ENCODE results near the gene ITGA11. TPM values are rescaled to one million over a fixed set of nuclear protein-coding genes. Genes with fewer than 3 reads are reported as not detected.
"Not testable (repeated sequence)": the region's sequence is repeated elsewhere in the genome, so short reads cannot be mapped to it uniquely, and the experiment has no call there.

ITGA11 gene
- total RNA-seq, 1 donor from 2014 or later: 3.1 TPM

- Mint-ChIP-seq H3K36me3 (ENCODE audit: low read depth) (no peaks in the 10 kb centered on the region), H3K9me3 (no peaks in the 10 kb centered on the region), H3K27me3 (peaks cover 32% of the 10 kb centered on the region), H3K4me1 (no peaks in the 10 kb centered on the region), H3K4me3 (no peak overlapping the region), H3K27ac (no peak overlapping the region)
- no peak for DNase-seq
- intact Hi-C loops (cut with micrococcal nuclease): no loop called here
These were observed 6.4 kb downstream of the ITGA11 start for GRCh38 chr15:68425428-68426060.

DNA sequence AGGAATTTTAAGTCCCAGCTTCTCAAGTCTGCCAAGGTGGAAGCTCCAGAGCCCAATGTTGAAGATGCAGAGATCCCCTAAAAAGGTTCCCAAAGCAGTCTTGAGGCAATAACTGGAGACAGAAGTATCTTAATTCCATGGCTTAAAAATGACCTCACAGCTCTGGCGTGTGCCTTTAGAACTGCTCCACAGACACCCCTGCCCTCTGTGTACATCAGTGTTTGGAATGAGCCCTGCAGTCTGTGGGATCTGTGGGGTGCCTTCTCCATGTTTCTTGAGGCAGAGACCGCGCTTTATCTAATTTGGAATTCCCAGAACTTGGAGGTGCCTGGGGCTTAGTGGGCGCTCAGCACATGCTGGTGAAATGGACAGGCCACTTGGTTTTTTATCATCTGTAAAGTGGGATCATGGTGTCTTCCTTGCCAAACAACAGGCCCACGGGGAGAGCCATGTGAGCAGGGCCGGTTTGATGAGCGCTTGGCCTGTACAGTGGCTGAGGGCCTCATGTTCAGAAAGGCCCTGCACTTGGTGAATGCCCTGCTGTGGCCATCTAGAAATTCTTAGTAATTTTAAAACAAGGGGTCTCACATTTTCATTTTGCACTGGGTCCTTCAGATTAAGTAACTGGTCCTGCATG is 7.1 kb downstream of the ITGA11 start:
- no peaks in the 10 kb centered on the region for H3K9me3 Mint-ChIP-seq
- H3K4me3 Mint-ChIP-seq: no peak overlapping the region
- no peaks in the 10 kb centered on the region for H3K36me3 Mint-ChIP-seq (ENCODE audit: low read depth)
- H3K27me3 Mint-ChIP-seq: peaks cover 25% of the 10 kb centered on the region
- intact Hi-C loops (cut with micrococcal nuclease): no loop called here
- H3K27ac Mint-ChIP-seq: no peak overlapping the region
- no peaks in the 10 kb centered on the region for H3K4me1 Mint-ChIP-seq
- no peak for DNase-seq

DNA sequence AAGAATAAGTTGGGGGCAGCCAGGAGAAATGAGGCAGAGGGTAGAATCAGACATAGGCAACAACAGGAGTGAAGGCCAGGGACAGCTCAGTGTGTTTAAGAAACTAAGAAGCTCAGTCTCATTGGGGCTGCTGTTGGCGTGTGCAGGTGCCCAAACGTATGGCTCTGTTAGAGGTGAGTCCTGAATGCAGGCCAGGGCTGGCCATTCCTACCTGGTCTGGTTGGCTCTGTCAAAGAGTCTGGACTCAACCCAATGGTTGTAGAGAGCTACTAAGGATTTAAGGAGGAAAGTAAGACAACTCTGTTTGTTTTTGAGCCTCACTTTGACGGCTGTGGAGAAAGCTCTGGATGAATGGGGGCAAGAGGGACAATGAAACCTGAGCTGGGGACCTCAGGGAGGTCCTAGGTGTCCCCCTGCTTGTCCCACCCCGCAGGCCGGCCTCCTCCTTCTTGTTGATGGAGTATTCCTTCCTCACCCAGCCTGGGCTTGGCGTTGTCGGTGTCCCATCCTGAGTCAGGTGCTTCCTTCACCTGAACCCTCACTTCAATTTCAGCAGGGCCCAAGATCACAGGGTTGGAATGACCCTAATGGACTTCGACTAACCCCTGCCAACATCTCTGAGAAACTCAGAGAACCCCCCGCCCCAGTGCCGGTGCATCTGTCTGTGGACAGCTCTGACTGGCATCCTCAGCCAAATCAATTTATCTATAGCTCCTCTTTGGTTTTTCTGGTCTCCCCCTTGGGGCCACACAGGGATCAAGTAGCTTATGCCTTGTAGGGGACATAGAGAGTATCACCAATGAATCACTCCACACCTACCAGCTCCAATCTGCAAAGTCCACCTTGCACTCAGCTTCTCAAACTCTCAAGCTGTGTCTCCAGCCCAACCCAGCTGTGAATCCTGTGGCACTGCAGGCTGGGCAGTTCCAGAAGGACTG is 8.3 kb downstream of the ITGA11 start:
- Mint-ChIP-seq H3K27me3 (peaks cover 13% of the 10 kb centered on the region), H3K9me3 (no peaks in the 10 kb centered on the region), H3K4me1 (no peaks in the 10 kb centered on the region), H3K4me3 (no peak overlapping the region), H3K36me3 (ENCODE audit: low read depth) (no peaks in the 10 kb centered on the region), H3K27ac (no peak overlapping the region)
- intact Hi-C loops (cut with micrococcal nuclease): no loop called here
- no peak for DNase-seq

- H3K27ac Mint-ChIP-seq; H3K27me3 Mint-ChIP-seq; DNase-seq; H3K4me1 Mint-ChIP-seq; H3K36me3 Mint-ChIP-seq (ENCODE audit: low read depth); intact Hi-C loops (cut with micrococcal nuclease); H3K9me3 Mint-ChIP-seq; H3K4me3 Mint-ChIP-seq: not testable (repeated sequence)
These were observed 9.4 kb downstream of the ITGA11 start for GRCh38 chr15:68422403-68423145.

- H3K9me3 Mint-ChIP-seq: no peaks in the 10 kb centered on the region
- H3K27me3 Mint-ChIP-seq: no peaks in the 10 kb centered on the region
- H3K4me1 Mint-ChIP-seq: no peaks in the 10 kb centered on the region
- no peak overlapping the region for H3K4me3 Mint-ChIP-seq
- no peak overlapping the region for H3K27ac Mint-ChIP-seq
- no peak for DNase-seq
- H3K36me3 Mint-ChIP-seq (ENCODE audit: low read depth): no peaks in the 10 kb centered on the region
- intact Hi-C loops (cut with micrococcal nuclease): no loop called here
These were observed 10.1 kb downstream of the ITGA11 start for GRCh38 chr15:68421798-68422402.

DNA sequence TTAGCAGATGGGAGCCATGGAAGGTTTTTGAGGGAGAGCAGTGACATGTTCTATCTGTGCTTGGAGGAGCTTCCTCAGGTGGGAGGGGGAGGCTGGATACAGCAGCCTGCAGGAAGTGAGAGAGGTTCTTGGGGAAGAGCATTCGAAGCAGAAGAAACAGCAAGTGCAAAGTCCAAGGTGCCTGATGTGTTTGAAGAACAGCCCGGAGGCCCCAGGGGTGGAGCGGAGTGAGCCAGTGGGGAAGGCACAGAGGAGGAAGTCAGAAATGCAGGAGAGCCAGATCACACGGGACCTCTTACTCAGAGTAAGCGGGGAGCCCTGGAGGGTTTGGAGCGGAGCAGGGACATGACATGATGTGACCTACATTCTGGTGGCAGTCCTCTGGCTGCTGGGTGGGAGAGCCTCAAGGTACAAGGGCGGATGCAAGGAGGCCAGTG is 10.8 kb downstream of the ITGA11 start:
- Mint-ChIP-seq H3K4me1 (no peaks in the 10 kb centered on the region), H3K27ac (no peak overlapping the region), H3K27me3 (no peaks in the 10 kb centered on the region), H3K9me3 (no peaks in the 10 kb centered on the region), H3K36me3 (ENCODE audit: low read depth) (no peaks in the 10 kb centered on the region), H3K4me3 (no peak overlapping the region)
- DNase-seq: no peak
- intact Hi-C loops (cut with micrococcal nuclease): no loop called here

DNA sequence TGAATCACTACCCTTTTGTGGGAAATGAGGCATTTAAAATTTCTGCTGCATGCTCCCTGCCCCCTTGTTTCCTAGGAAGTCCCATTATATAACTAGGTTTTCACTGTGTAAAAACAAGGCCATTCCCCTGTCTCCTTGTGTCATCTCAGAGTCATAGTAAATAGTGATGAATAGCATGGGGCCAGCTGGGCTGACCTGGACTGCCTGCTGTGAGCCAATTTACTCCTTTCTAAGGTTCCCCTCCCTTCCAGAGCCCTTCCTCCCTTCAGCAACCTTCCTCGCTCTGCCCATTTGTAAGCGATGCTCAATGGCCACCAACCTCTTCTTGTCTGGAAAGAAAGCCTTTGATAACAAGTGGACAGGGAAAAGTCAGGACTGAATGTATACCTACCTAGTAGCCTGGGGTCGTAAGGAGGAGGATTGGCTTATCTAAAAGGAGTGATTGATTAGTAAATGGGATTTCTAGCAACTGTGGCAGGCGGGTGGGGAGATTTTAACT is 11.7 kb downstream of the ITGA11 start:
- H3K4me1 Mint-ChIP-seq: no peaks in the 10 kb centered on the region
- intact Hi-C loops (cut with micrococcal nuclease): no loop called here
- no peak for DNase-seq
- H3K27ac Mint-ChIP-seq: no peak overlapping the region
- H3K4me3 Mint-ChIP-seq: no peak overlapping the region
- no peaks in the 10 kb centered on the region for H3K27me3 Mint-ChIP-seq
- no peaks in the 10 kb centered on the region for H3K36me3 Mint-ChIP-seq (ENCODE audit: low read depth)
- no peaks in the 10 kb centered on the region for H3K9me3 Mint-ChIP-seq

DNA sequence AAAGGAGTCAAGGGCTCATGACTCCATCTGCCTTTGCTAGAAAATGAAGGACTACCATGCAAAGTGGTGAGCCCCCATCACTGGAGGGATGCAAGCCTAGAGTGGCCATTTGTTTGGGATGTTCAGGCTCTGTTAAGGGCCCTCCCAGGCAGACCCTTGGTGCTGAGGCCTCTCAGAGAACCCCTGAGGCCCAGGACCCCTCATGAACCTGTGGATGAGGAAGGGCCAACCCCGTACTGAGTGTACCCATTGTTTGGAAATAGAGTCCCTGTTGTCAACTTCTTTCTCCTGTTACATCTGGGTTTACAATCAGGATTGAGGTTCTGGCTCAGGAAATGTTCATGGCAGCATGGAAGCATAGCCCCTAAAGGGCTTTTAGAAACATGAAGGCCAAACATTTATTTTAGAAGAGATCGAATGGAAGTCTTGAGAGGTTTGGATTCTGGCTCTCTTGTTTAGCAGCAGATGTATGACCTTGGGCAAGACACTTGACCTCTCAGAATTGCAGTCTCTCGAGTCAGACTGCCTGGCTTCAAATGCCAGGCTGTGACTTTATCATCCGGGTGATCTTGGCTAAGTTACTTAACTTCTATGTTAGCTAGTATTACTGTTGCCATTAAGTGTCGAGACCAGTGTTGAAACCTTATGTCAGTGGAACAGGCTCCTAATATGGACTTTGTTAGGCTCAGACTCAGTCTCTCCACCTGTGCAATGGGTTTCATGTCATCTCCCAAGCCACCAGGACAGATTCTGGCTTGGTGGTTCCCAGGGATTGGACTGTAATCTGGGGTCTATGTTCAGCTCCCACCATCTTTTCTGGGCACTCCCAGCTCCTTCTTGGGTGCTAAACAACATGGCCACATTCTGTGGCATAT is 12.4 kb downstream of the ITGA11 start:
- Mint-ChIP-seq H3K27ac (no peak overlapping the region), H3K4me1 (no peaks in the 10 kb centered on the region), H3K4me3 (no peak overlapping the region), H3K9me3 (no peaks in the 10 kb centered on the region), H3K36me3 (ENCODE audit: low read depth) (no peaks in the 10 kb centered on the region), H3K27me3 (no peaks in the 10 kb centered on the region)
- intact Hi-C loops (cut with micrococcal nuclease): no loop called here
- DNase-seq: no peak

- intact Hi-C loops (cut with micrococcal nuclease): no loop called here
- H3K4me1 Mint-ChIP-seq: no peaks in the 10 kb centered on the region
- no peak for DNase-seq
- H3K36me3 Mint-ChIP-seq (ENCODE audit: low read depth): no peaks in the 10 kb centered on the region
- no peak overlapping the region for H3K4me3 Mint-ChIP-seq
- H3K9me3 Mint-ChIP-seq: no peaks in the 10 kb centered on the region
- H3K27ac Mint-ChIP-seq: no peak overlapping the region
- H3K27me3 Mint-ChIP-seq: no peaks in the 10 kb centered on the region
These were observed 13.3 kb downstream of the ITGA11 start for GRCh38 chr15:68418611-68419161.

- no peaks in the 10 kb centered on the region for H3K4me1 Mint-ChIP-seq
- no peaks in the 10 kb centered on the region for H3K27me3 Mint-ChIP-seq
- H3K9me3 Mint-ChIP-seq: no peaks in the 10 kb centered on the region
- no peaks in the 10 kb centered on the region for H3K36me3 Mint-ChIP-seq (ENCODE audit: low read depth)
- DNase-seq: no peak
- no peak overlapping the region for H3K27ac Mint-ChIP-seq
- no peak overlapping the region for H3K4me3 Mint-ChIP-seq
- intact Hi-C loops (cut with micrococcal nuclease): no loop called here
These were observed 14.1 kb downstream of the ITGA11 start for GRCh38 chr15:68417897-68418296.

GRCh38 chr15:68417051-68417450 is 14.9 kb downstream of the ITGA11 start:
- intact Hi-C loops (cut with micrococcal nuclease): no loop called here

GRCh38 chr15:68416158-68416535 is 15.8 kb downstream of the ITGA11 start:
- H3K27ac Mint-ChIP-seq: no peak overlapping the region

More at GRCh38 chr15:68417051-68417450, 14.9 kb downstream of the ITGA11 start:
- Mint-ChIP-seq H3K36me3 (ENCODE audit: low read depth) (no peaks in the 10 kb centered on the region), H3K27ac (no peak overlapping the region), H3K9me3 (no peaks in the 10 kb centered on the region), H3K4me3 (no peak overlapping the region), H3K27me3 (no peaks in the 10 kb centered on the region), H3K4me1 (no peaks in the 10 kb centered on the region)
- no peak for DNase-seq

More at GRCh38 chr15:68416158-68416535, 15.8 kb downstream of the ITGA11 start:
- no peaks in the 10 kb centered on the region for H3K9me3 Mint-ChIP-seq
- H3K4me1 Mint-ChIP-seq: no peaks in the 10 kb centered on the region
- no peak overlapping the region for H3K4me3 Mint-ChIP-seq
- intact Hi-C loops (cut with micrococcal nuclease): no loop called here
- no peak for DNase-seq
- no peaks in the 10 kb centered on the region for H3K36me3 Mint-ChIP-seq (ENCODE audit: low read depth)
- no peaks in the 10 kb centered on the region for H3K27me3 Mint-ChIP-seq

Measured in activated CD4-positive, alpha-beta T cell treated with anti-CD3 and anti-CD28 coated beads, Interleukin-2, amount 10 ng/mL, durations not matched to agents 24 days and 14 days (primary cell).